Measurements from ENCODE around the gene MARCHF5. TPM values are rescaled to one million over a fixed set of nuclear protein-coding genes. Genes with fewer than 3 reads are reported as not detected.

MARCHF5 gene
- total RNA-seq, 5 donors from 2014 or later (not counting 1 experiment from before 2014, with no cell fraction given), result 22.8 to 37.9 (median 32.7) TPM

DNA sequence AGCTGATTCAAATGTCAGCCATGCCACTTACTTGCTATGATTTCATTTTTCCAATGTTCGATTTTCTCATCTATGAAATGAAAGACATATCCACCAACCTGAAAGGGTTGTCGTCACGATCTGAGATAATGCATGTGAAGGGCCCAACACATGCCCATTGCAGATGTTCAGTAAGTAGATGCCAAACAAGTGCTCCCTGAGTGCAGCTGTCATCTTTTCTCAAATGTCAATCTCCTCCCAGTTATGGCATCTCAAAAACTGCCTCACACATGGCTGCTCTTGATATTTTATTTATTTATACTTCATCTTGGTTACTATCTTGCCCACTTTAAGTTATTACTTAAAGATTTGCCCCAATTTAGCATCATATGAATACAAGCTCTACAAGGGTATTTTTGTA, 16.9 kb upstream of the MARCHF5 start:
- Mint-ChIP-seq H3K9me3 (no peaks in the 10 kb centered on the region), H3K4me1 (no peaks in the 10 kb centered on the region), H3K36me3 (peaks cover 3% of the 10 kb centered on the region), H3K27ac (no peak overlapping the region), H3K27me3 (no peaks in the 10 kb centered on the region), H3K4me3 (no peak overlapping the region)
- H3K27me3 ChIP-seq (replicated peaks in 1 of 2; ENCODE audit: control insufficient read depth in 2 of 2, extremely low read depth in 1 of 2, insufficient read depth in 2 of 2, low read length in 1 of 2), result no peaks in the 10 kb centered on the region
- ATAC-seq (replicated peaks in 1 of 4) (no peak), DNase-seq (no peak)
- H3K9me3 ChIP-seq, result no peaks in the 10 kb centered on the region
- H3K4me3 ChIP-seq (ENCODE audit: control insufficient read depth in 1 of 2, extremely low read depth in 1 of 2, low read length in 1 of 2), result no peak overlapping the region
- ChIA-PET POLR2A (no interaction called here), CTCF (no interaction called here)
- H3K4me1 ChIP-seq (ENCODE audit: control insufficient read depth in 1 of 2, extremely low read depth in 1 of 2, insufficient read depth in 2 of 2, low read length in 2 of 2), result no peaks in the 10 kb centered on the region
- H3K27ac ChIP-seq (ENCODE audit: low read length), result no peak overlapping the region
- WGBS (ENCODE audit: insufficient coverage), result 100% methylated on average over 2 of the region's 3 CpGs
- H3K36me3 ChIP-seq (ENCODE audit: control insufficient read depth in 2 of 2, extremely low read depth in 1 of 2, insufficient read depth in 1 of 2, low read length in 1 of 2), result no peaks in the 10 kb centered on the region

DNA sequence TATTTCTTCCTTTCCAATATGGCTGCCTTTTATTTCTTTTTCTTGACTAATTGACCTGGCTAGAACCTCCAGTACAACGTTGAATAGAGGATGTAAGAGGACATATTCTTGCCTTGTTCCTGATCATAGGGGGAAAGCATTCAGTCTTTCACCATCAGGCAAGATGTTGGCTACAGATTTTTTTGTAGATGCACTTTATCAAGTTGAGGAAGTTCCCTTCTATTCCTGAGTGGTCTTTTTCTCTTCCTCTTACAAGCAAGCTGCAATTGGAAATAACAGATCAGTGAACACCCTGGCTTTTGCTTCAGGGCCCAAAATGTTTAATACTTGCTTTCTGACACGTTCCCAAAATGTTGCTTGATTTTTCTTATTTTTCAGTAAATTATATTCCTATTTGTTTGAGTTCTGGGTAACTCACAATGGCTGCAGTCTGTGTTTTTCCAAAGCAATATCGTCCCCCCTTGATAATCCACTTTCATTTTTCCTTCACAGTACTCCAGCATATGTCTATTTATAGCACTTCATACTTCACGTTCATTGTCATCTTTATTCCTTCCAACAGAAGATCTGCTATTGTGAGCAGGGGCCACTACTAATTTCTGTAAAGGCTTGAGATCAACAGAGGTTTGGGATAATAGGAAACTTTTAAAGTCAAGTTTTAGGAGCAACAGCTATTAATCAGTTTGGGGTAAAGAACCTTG, 11.8 kb upstream of the MARCHF5 start:
- no CpG with 5 or more reads among the region's 4 CpGs for WGBS (ENCODE audit: insufficient coverage)
- POLR2A ChIA-PET, result no interaction called here
- no peak for ATAC-seq (replicated peaks in 1 of 4)

DNA sequence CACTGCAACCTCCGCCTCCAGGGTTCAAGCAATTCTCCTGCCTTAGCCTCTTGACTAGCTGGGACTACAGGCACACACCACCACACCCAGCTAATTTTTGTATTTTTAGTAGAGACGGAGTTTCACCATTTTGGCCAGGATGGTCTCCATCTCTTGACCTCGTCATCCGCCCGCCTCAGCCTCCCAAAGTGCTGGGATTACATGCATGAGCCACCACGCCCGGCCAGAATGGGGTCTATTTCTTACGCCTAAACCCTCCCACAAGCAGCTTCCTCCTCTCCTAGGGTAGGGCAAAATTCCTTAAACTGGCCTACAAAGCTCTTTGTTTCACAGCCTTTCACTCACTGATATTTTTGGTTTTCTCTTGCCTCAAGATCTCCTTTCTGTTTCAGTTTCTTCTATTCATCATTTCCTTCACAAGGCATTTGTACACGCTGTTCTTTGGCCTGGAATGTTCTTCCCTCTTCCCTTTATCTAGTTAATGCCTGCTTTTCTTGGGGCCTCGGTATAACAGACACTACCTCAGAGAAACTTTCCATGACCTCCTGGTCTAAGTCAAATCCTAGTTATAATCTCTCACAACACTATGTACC, 6.8 kb upstream of the MARCHF5 start:
- Mint-ChIP-seq H3K36me3 (peaks cover 7% of the 10 kb centered on the region), H3K4me3 (no peak overlapping the region), H3K9me3 (no peaks in the 10 kb centered on the region), H3K27ac (no peak overlapping the region), H3K27me3 (no peaks in the 10 kb centered on the region), H3K4me1 (peaks cover 0 to 5% (median 5%) of the 10 kb centered on the region in 3 donors)
- no peaks in the 10 kb centered on the region for H3K27me3 ChIP-seq (replicated peaks in 1 of 2; ENCODE audit: control insufficient read depth in 2 of 2, extremely low read depth in 1 of 2, insufficient read depth in 2 of 2, low read length in 1 of 2)
- CTCF ChIA-PET, result interaction anchor here in 1 of 2 donors (0.7 to 0.9 kb wide), 2 partner anchors 8 to 73 kb away, joined by 3 to 4 read pairs; no protein-coding TSS in a partner anchor
- H3K4me3 ChIP-seq (ENCODE audit: control insufficient read depth in 1 of 2, extremely low read depth in 1 of 2, low read length in 1 of 2), result no peak overlapping the region
- POLR2A ChIA-PET, result interaction anchor here in 1 of 2 donors (0.6 to 1.0 kb wide), 3 partner anchors 30 to 38 kb away, joined by 3 to 11 read pairs (median 3); no protein-coding TSS in a partner anchor
- H3K9me3 ChIP-seq, result no peaks in the 10 kb centered on the region
- H3K4me1 ChIP-seq (ENCODE audit: control insufficient read depth in 1 of 2, extremely low read depth in 1 of 2, insufficient read depth in 2 of 2, low read length in 2 of 2), result no peaks in the 10 kb centered on the region
- WGBS (ENCODE audit: insufficient coverage), result 51% methylated on average over 2 of the region's 10 CpGs
- ATAC-seq (replicated peaks in 1 of 4) (no peak), DNase-seq (no peak)
- H3K36me3 ChIP-seq (ENCODE audit: control insufficient read depth in 2 of 2, extremely low read depth in 1 of 2, insufficient read depth in 1 of 2, low read length in 1 of 2), result peaks cover 0 to 2% of the 10 kb centered on the region in 2 donors
- H3K27ac ChIP-seq (ENCODE audit: low read length), result peak overlapping the region; percentile 41

More for the DNA sequence above, 11.8 kb upstream of the MARCHF5 start:
- Histone ChIP-seq H3K9me3 (no peaks in the 10 kb centered on the region), H3K27ac (ENCODE audit: low read length) (no peak overlapping the region), H3K4me1 (ENCODE audit: control insufficient read depth in 1 of 2, extremely low read depth in 1 of 2, insufficient read depth in 2 of 2, low read length in 2 of 2) (no peaks in the 10 kb centered on the region), H3K27me3 (replicated peaks in 1 of 2; ENCODE audit: control insufficient read depth in 2 of 2, extremely low read depth in 1 of 2, insufficient read depth in 2 of 2, low read length in 1 of 2) (no peaks in the 10 kb centered on the region), H3K36me3 (ENCODE audit: control insufficient read depth in 2 of 2, extremely low read depth in 1 of 2, insufficient read depth in 1 of 2, low read length in 1 of 2) (peaks cover 0 to 2% of the 10 kb centered on the region in 2 donors), H3K4me3 (ENCODE audit: control insufficient read depth in 1 of 2, extremely low read depth in 1 of 2, low read length in 1 of 2) (no peak overlapping the region)
- H3K9me3 Mint-ChIP-seq, result no peaks in the 10 kb centered on the region
- no peaks in the 10 kb centered on the region for H3K27me3 Mint-ChIP-seq
- H3K36me3 Mint-ChIP-seq, result peaks cover 8% of the 10 kb centered on the region
- no peak for DNase-seq
- no peak overlapping the region for H3K27ac Mint-ChIP-seq
- H3K4me3 Mint-ChIP-seq, result no peak overlapping the region
- H3K4me1 Mint-ChIP-seq, result peaks cover 0 to under 1% (median under 1%) of the 10 kb centered on the region in 3 donors
- CTCF ChIA-PET, result interaction anchor here (0.7 to 0.9 kb wide), 3 partner anchors 11 to 1433 kb away, joined by 3 to 12 read pairs (median 6); no protein-coding TSS in a partner anchor

- Mint-ChIP-seq H3K4me3 (peak overlapping the region; percentile 93 to 94 (median 94)), H3K27ac (peak overlapping the region in 1 of 2 donors; percentile 80), H3K27me3 (no peaks in the 10 kb centered on the region), H3K4me1 (peaks cover 28 to 31% (median 28%) of the 10 kb centered on the region in 3 donors), H3K9me3 (no peaks in the 10 kb centered on the region), H3K36me3 (peaks cover 8% of the 10 kb centered on the region)
- ATAC-seq (replicated peaks in 1 of 4), result peak; percentile 16 to 32 (median 26)
- ChIA-PET POLR2A (interaction anchor here (0.5 to 1.0 kb wide), 7 partner anchors 16 to 1293 kb away, joined by 3 to 9 read pairs (median 4); no protein-coding TSS in a partner anchor), CTCF (interaction anchor here (0.6 to 2.1 kb wide), 22 partner anchors 9 to 1425 kb away, joined by 3 to 12 read pairs (median 4); partner anchors contain the start of genes BTAF1 (in 1 of the 2), FRA10AC1 (in 1 of the 2) and IDE (in 1 of the 2))
- H3K4me1 ChIP-seq (ENCODE audit: control insufficient read depth in 1 of 2, extremely low read depth in 1 of 2, insufficient read depth in 2 of 2, low read length in 2 of 2), result peaks cover 6 to 26% of the 10 kb centered on the region in 2 experiments
- peak in 28 of 35 experiments; percentile 2 to 56 (median 14) for DNase-seq
- no peaks in the 10 kb centered on the region for H3K27me3 ChIP-seq (replicated peaks in 1 of 2; ENCODE audit: control insufficient read depth in 2 of 2, extremely low read depth in 1 of 2, insufficient read depth in 2 of 2, low read length in 1 of 2)
- peak overlapping the region; percentile 93 to 96 for H3K4me3 ChIP-seq (ENCODE audit: control insufficient read depth in 1 of 2, extremely low read depth in 1 of 2, low read length in 1 of 2)
- under 1% methylated on average over 25 of the region's 33 CpGs for WGBS (ENCODE audit: insufficient coverage)
- H3K9me3 ChIP-seq, result no peaks in the 10 kb centered on the region
- peak overlapping the region; percentile 48 for H3K27ac ChIP-seq (ENCODE audit: low read length)
- H3K36me3 ChIP-seq (ENCODE audit: control insufficient read depth in 2 of 2, extremely low read depth in 1 of 2, insufficient read depth in 1 of 2, low read length in 1 of 2), result no peaks in the 10 kb centered on the region
Observed at GRCh38 chr10:92290076-92290836, 711 bp upstream of the MARCHF5 start.

- no peak overlapping the region for H3K27ac Mint-ChIP-seq
- H3K36me3 ChIP-seq (ENCODE audit: control insufficient read depth in 2 of 2, extremely low read depth in 1 of 2, insufficient read depth in 1 of 2, low read length in 1 of 2), result no peaks in the 10 kb centered on the region
- peaks cover 11% of the 10 kb centered on the region for H3K36me3 Mint-ChIP-seq
- peaks cover 6 to 31% of the 10 kb centered on the region in 2 experiments for H3K4me1 ChIP-seq (ENCODE audit: control insufficient read depth in 1 of 2, extremely low read depth in 1 of 2, insufficient read depth in 2 of 2, low read length in 2 of 2)
- H3K4me3 Mint-ChIP-seq, result peak overlapping the region; percentile 93 to 94 (median 94)
- POLR2A ChIA-PET, result interaction anchor here in 1 of 2 donors (1.0 kb wide), 1 partner anchor 20 kb away, joined by 3 read pairs; no protein-coding TSS in a partner anchor
- peak in 5 of 35 experiments; percentile 3 to 18 (median 8) for DNase-seq
- no peaks in the 10 kb centered on the region for H3K27me3 Mint-ChIP-seq
- peak overlapping the region; percentile 69 for H3K27ac ChIP-seq (ENCODE audit: low read length)
- H3K9me3 ChIP-seq, result no peaks in the 10 kb centered on the region
- peaks cover 33 to 36% (median 36%) of the 10 kb centered on the region in 3 donors for H3K4me1 Mint-ChIP-seq
- no peaks in the 10 kb centered on the region for H3K9me3 Mint-ChIP-seq
- no peaks in the 10 kb centered on the region for H3K27me3 ChIP-seq (replicated peaks in 1 of 2; ENCODE audit: control insufficient read depth in 2 of 2, extremely low read depth in 1 of 2, insufficient read depth in 2 of 2, low read length in 1 of 2)
- ATAC-seq (replicated peaks in 1 of 4), result peak in 1 of 4 experiments; percentile 12
- CTCF ChIA-PET, result interaction anchor here (0.6 to 2.1 kb wide), 9 partner anchors 12 to 556 kb away, joined by 3 to 8 read pairs (median 3); partner anchors contain the start of gene IDE (in 1 of the 2)
- H3K4me3 ChIP-seq (ENCODE audit: control insufficient read depth in 1 of 2, extremely low read depth in 1 of 2, low read length in 1 of 2), result peak overlapping the region; percentile 93 to 96
- WGBS (ENCODE audit: insufficient coverage), result 0% methylated on average over 5 of the region's 10 CpGs
Observed at GRCh38 chr10:92291616-92291865, 574 bp downstream of the MARCHF5 start.

Measured in T-cell (primary cell).